ENCODE measurements around the gene PRKG1.
"Not testable (repeated sequence)": the region's sequence is repeated elsewhere in the genome, so short reads cannot be mapped to it uniquely, and the experiment has no call there.

The PRKG1 gene

DNA sequence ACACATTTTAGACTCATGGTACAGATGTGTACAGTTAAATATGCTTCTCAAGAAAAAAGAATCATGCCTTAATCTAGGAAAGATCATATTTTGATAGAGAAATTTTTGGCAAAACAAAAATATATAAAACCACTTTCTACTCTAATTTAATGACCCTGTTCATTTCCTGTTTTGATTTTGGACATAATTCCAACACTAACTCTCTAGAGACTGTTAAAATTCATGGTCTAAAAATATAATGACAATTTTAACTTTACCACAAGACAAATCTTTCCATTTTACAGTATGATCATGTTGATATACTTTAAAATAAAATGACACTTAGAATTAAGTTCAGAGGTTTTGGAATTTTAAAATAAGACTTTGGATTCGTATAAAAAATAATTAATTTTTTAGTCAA is 45.2 kb downstream of the PRKG1 start:
- no peak for DNase-seq

GRCh38 chr10:51121861-51122260 is 47.6 kb downstream of the PRKG1 start:
- no peak for DNase-seq

DNA sequence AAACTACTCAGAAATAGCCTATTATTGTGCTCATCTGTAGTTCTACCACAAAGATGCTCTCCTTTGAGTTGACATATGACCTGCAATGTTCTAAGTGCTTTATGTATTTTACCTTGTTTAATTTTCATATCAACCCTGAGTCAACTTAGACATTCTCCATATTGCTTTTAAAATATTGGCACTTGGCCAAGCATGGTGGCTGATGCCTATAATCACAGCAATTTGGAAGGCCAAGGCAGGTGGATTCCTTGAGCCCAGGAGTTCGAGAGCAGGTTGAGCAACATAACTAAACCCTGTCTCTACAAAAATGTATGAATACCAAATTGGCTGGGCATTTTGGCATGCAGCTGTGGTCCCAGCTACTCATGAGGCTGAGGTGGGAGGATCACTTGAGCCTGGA is 50.6 kb downstream of the PRKG1 start:
- no peak for DNase-seq

DNA sequence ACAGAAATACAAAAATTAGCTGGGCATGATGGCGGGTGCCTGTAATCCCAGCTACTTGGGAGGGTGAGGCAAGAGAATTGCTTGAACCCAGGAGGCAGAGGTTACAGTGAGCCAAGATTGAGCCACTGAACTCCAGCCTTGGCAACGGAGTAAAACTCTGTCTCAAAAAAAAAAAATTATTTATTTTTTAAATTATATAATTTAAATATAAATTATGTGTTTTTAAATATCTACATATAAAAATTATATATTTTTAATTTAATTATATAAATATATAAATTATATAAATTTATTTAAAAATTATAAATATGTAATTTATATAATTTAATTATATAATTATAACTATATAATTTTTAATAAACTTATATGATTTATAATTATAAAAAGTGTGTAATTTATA is 51.2 kb downstream of the PRKG1 start:
- no peak for DNase-seq

- DNase-seq, result no peak
Measured at GRCh38 chr10:51129946-51130544, 55.8 kb downstream of the PRKG1 start.

GRCh38 chr10:51137756-51138529 is 63.7 kb downstream of the PRKG1 start:
- no peak for DNase-seq

DNA sequence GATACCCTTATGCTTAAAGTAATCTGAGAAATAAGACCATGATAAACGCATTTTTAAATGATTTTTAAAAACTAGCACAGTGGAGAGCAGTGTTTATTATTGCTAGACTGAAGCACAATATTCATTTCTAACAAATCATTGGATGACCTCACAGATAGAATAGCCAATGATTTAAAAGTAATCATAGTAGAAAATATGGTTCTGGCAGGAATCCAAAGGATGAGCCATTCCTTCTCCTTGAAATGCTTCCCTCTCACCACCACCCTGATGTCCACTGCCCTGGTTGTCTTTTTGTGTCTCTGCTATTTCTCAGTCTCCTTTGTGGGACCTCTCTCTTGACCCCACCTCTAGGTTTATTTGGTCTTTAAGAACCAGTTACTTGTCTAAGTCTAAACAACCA is 64.9 kb downstream of the PRKG1 start:
- DNase-seq, result no peak

- DNase-seq, result no peak
Measured at GRCh38 chr10:51141010-51141409, 66.7 kb downstream of the PRKG1 start.

GRCh38 chr10:51144161-51144781 is 70.0 kb downstream of the PRKG1 start:
- no peak for DNase-seq

DNA sequence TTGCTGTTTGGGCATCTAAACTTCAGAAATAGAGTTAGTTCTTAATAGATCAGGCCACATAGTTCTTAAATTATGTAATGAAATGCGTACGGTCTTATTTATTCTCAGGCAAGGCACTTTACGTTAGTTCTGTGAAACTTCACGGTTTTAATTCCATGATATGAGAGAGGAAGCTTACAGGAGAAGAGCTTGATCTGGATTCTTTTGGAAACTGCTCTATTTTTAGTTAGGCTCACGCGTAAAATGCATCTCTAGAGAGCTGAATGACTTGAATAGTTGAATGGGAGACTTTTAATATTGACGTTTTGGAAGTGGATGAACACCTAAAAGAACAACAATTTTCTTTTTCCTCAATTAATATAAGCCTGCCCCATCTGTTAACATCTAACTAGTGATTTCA is 71.1 kb downstream of the PRKG1 start:
- DNase-seq, result no peak

DNA sequence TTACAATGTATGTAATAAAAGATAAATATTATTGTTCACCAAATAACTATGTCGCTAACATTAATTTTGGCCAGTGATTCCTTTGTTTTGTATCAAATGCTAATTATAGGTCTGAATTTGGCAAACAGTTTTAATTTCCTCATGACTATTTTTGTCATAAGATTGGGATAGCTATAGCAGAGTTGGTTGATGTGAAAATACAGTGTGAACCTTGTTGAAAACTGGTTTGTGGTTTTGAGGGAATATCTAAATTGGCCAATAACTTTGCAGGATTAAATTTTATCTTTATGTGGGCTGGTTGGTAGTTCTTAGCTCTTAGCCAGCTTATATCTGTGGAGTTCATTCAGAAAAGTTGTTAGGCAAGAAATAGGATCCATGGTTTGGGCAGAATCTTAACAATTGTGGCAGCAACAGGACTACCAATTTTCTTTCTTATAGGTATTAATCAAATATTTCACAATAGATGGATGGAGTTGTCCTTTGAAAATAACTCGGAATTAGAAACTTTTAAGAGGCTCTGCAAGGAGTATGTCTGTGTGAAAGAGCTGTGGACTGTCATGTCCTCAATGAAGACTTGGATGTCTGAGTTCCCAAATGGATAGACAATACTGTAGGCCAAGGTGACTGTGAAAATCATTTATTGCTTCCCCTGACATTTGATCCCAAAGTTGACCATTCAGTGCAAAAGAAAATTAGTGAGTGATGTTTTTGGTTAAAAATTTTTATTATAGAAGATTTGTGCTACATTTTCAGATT is 73.5 kb downstream of the PRKG1 start:
- no peak for DNase-seq

DNA sequence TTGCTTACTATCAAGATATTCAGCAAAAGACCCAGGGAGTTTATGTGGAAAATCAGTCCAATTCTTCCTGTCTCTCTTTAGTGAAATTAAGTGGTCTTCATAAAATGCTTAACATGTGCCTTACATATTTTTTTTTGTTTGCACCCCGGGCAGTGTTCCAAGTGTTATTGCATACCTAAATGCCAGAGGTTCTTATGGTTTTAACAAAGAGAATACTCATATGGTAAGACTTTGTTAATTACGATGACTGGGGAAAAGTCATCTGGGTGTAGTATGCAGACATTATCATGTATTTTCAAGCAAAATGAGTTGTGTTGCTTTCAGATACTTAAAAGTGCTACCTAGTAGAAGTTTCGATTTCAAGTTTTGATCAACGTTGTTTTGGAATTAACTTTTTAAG is 82.6 kb downstream of the PRKG1 start:
- DNase-seq, result no peak

- no peak for DNase-seq
Measured at GRCh38 chr10:51158832-51159231, 84.5 kb downstream of the PRKG1 start.

- no peak for DNase-seq
Measured at GRCh38 chr10:51159841-51160240, 85.6 kb downstream of the PRKG1 start.

- DNase-seq, result no peak
Measured at GRCh38 chr10:51162002-51162401, 87.7 kb downstream of the PRKG1 start.

DNA sequence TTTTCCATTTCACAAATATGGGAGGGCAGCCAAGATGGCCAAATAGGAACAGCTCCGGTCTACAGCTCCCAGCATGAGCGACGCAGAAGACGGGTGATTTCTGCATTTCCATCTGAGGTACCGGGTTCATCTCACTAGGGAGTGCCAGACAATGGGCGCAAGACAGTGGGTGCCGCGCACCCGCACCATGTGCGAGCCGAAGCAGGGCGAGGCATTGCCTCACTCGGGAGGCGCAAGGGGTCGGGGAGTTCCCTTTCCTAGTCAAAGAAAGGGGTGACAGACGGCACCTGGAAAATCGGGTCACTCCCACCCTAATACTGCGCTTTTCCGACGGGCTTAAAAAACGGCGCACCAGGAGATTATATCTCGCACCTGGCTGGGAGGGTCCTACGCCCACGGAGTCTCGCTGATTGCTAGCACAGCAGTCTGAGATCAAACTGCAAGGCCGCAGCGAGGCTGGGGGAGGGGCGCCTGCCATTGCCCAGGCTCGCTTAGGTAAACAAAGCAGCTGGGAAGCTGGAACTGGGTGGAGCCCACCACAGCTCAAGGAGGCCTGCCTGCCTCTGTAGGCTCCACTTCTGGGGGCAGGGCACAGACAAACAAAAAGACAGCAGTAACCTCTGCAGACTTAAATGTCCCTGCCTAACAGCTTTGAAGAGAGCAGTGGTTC is 89.2 kb downstream of the PRKG1 start:
- not testable (repeated sequence) for DNase-seq

DNA sequence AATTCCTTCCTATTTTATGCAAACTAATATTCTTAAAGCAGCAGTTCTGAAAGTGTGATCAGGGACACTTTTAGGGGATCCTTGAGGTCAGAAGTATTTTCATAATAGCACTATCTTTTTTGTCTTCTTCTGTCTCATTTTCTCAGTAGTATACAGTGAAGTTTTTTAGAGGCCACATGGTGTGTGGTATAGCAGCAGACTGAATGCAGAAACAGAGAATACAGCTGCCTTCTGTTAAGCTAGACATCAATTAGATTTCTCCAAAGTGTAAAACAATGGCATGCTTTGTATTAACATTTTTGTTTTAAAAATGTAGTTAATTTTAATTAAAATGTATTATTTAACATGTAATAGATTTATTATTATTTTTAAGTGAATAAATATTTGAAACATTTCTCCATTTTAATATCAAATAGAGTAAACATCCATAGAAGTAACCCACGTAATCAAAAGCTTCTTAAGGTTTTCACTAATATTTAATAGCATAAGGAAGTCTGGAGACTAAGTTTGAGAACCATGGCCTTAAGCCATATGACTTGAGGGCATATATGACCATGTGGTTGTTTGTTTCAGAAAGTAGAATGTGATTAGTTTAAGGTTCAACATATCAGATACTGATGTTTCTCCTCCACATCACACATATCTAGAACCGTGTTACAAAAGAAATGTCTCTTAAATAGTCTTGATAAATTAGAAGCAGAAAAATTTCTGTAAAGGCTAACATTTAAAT is 94.0 kb downstream of the PRKG1 start:
- DNase-seq, result no peak

DNA sequence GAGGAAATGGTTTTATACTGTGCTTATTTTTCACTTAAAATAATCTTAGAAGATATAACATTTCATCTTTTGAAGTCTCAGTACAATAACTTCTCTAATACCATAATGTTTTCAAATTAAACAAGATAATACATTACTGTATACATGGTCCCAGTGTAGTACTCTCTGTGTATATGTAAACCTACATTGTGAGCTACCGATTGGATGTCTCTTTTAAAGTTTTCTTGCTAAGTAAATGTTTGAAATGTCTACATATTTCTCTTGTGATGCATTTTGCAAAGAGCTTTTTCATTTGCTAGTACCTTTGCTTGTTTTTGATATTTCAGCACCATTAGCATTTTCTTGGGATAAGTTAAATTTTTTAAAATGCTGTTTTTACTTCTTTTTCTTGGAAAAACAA is 94.8 kb downstream of the PRKG1 start:
- DNase-seq, result no peak

- no peak for DNase-seq
Measured at GRCh38 chr10:51170518-51171245, 96.4 kb downstream of the PRKG1 start.

- DNase-seq, result no peak
Measured at GRCh38 chr10:51171946-51172345, 97.7 kb downstream of the PRKG1 start.

DNA sequence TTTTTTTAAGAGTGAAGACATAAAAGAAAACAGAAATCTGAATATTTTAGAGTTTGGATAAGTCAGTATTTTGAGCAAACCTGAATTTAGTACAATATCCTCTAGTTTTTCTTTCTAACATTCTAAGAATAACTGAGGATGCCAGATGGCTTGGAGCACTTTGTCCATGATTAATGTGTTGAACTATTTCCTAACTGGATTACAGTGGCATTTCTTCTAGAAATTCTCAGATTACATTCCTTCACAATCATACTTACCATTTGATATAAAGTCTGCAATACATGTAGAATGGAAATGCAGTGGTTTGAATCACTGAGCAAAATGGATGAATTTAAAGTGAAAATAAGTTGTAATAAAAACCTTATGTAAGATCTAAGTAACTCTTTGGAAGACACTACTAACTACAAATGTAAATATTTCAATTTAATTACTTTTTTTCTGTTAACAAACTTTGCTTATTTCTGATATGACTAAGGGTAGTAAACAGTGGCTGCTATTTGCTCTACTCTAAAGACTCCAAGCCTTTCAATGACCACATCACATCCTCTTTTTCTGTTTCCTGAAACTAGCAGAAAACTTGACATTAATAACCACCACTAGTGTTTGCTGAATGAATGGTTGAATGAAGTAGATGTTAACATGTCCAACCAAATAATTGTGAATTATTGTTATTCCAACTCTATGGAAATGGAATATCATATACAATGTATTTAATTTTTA is 102.8 kb downstream of the PRKG1 start:
- DNase-seq, result no peak

Data from activated naive CD4-positive, alpha-beta T cell treated with anti-CD3 and anti-CD28 coated beads, Interleukin-2, amount 50 U/mL, for 16 hours (primary cell).